ENCODE measurements around the gene GOLGA5.

GOLGA5 gene

GRCh38 chr14:92797935-92798653 is 4.0 kb downstream of the GOLGA5 start:
- H3K4me3 ChIP-seq (replicated peaks; ENCODE audit: insufficient read depth, low read length): no peak overlapping the region
- H3K27ac ChIP-seq (replicated peaks): no peak overlapping the region

GRCh38 chr14:92798811-92799210 is 4.7 kb downstream of the GOLGA5 start:
- no peak overlapping the region for H3K27ac ChIP-seq (replicated peaks)
- TF ChIP-seq GABPA (IDR thresholded peaks at IDR 0.05; ENCODE audit: low read depth) (no peak), SPI1 (IDR thresholded peaks at IDR 0.05; ENCODE audit: borderline replicate concordance, low read depth) (no peak), CTCF (IDR thresholded peaks at IDR 0.05; ENCODE audit: insufficient read depth, low read length) (no peak), REST (IDR thresholded peaks at IDR 0.05; ENCODE audit: insufficient replicate concordance, low read depth) (no peak), POLR2AphosphoS5 (IDR thresholded peaks at IDR 0.05; ENCODE audit: low read depth) (no peak)
- no peak for DNase-seq (ENCODE audit: low read depth in 1 of 2, low spot score in 1 of 2)
- H3K27me3 ChIP-seq (ENCODE audit: insufficient read depth, poor library complexity, severe bottlenecking): no peaks in the 10 kb centered on the region
- no peak overlapping the region for H3K4me3 ChIP-seq (replicated peaks; ENCODE audit: insufficient read depth, low read length)

More at GRCh38 chr14:92797935-92798653, 4.0 kb downstream of the GOLGA5 start:
- no peak for DNase-seq (ENCODE audit: low read depth in 1 of 2, low spot score in 1 of 2)
- TF ChIP-seq SPI1 (IDR thresholded peaks at IDR 0.05; ENCODE audit: borderline replicate concordance, low read depth) (no peak), GABPA (IDR thresholded peaks at IDR 0.05; ENCODE audit: low read depth) (no peak), REST (IDR thresholded peaks at IDR 0.05; ENCODE audit: insufficient replicate concordance, low read depth) (no peak), CTCF (IDR thresholded peaks at IDR 0.05; ENCODE audit: insufficient read depth, low read length) (no peak), POLR2AphosphoS5 (IDR thresholded peaks at IDR 0.05; ENCODE audit: low read depth) (no peak)
- H3K27me3 ChIP-seq (ENCODE audit: insufficient read depth, poor library complexity, severe bottlenecking): no peaks in the 10 kb centered on the region

- Histone ChIP-seq H3K27ac (replicated peaks) (no peak overlapping the region), H3K27me3 (ENCODE audit: insufficient read depth, poor library complexity, severe bottlenecking) (no peaks in the 10 kb centered on the region), H3K4me3 (replicated peaks; ENCODE audit: insufficient read depth, low read length) (no peak overlapping the region)
- TF ChIP-seq CTCF (IDR thresholded peaks at IDR 0.05; ENCODE audit: insufficient read depth, low read length): no peak
- no peak for TF ChIP-seq POLR2AphosphoS5 (IDR thresholded peaks at IDR 0.05; ENCODE audit: low read depth)
- TF ChIP-seq GABPA (IDR thresholded peaks at IDR 0.05; ENCODE audit: low read depth): no peak
- TF ChIP-seq REST (IDR thresholded peaks at IDR 0.05; ENCODE audit: insufficient replicate concordance, low read depth): no peak
- TF ChIP-seq SPI1 (IDR thresholded peaks at IDR 0.05; ENCODE audit: borderline replicate concordance, low read depth): no peak
- DNase-seq (ENCODE audit: low read depth in 1 of 2, low spot score in 1 of 2): no peak
Measured at GRCh38 chr14:92800012-92800411, 5.9 kb downstream of the GOLGA5 start.

Data from HL-60 (cell line).